BJ (cell line): ENCODE results near the gene CRYGA. TPM values are rescaled to one million over a fixed set of nuclear protein-coding genes. Genes with fewer than 3 reads are reported as not detected.

Experiments used
- CTCF ChIA-PET: fragments of 350-600 bp; formaldehyde crosslinking; extraction: SDS; loops from one replicate; lab custom pipeline; 2021; ENCODE audit warnings: antibody characterized with exemption, inconsistent platforms; lab: Yijun Ruan, JAX
- POLR2A ChIA-PET: fragments of 300-600 bp; sonication (Branson Sonifier 250); formaldehyde crosslinking; extraction: SDS; loops from one replicate; lab custom pipeline; 2021; ENCODE audit warnings: antibody characterized with exemption; lab: Charles Lee
- DNase-seq: peaks from one replicate; pipeline ENCODE4 v3.0.0-alpha.2; 2011; ENCODE audit warnings: low read depth
- H3K27me3 ChIP-seq: 2 replicates; pipeline ENCODE4 v1.6.0; 2011; ENCODE audit warnings: low read length; ENCODE audit not compliant: control insufficient read depth, insufficient read depth
- H3K36me3 ChIP-seq: 2 replicates; pipeline ENCODE4 v1.5.1; 2011; ENCODE audit warnings: low read length; ENCODE audit not compliant: control insufficient read depth, insufficient read depth
- H3K4me3 ChIP-seq: 2 replicates; pipeline ENCODE4 v1.5.1; 2011; ENCODE audit warnings: low read depth, mild to moderate bottlenecking, control low read depth, low read length
- CTCF ChIP-seq: IDR thresholded peaks from 2 replicates; pipeline ENCODE4 v1.5.1; 2011; ENCODE audit warnings: low read depth, mild to moderate bottlenecking, control low read depth, inconsistent platforms, low read length, moderate library complexity; ENCODE audit not compliant: insufficient read depth
- polyA plus RNA-seq: library from polyadenylated mRNA; depleted of rRNA; stranded (reverse); fragments of >200 nt; gene quantifications from 2 replicates; pipeline ENCODE4 v1.2.3, GENCODE V29; 2011

CRYGA gene
- polyA plus RNA-seq, 1 experiment, result not detected

DNA sequence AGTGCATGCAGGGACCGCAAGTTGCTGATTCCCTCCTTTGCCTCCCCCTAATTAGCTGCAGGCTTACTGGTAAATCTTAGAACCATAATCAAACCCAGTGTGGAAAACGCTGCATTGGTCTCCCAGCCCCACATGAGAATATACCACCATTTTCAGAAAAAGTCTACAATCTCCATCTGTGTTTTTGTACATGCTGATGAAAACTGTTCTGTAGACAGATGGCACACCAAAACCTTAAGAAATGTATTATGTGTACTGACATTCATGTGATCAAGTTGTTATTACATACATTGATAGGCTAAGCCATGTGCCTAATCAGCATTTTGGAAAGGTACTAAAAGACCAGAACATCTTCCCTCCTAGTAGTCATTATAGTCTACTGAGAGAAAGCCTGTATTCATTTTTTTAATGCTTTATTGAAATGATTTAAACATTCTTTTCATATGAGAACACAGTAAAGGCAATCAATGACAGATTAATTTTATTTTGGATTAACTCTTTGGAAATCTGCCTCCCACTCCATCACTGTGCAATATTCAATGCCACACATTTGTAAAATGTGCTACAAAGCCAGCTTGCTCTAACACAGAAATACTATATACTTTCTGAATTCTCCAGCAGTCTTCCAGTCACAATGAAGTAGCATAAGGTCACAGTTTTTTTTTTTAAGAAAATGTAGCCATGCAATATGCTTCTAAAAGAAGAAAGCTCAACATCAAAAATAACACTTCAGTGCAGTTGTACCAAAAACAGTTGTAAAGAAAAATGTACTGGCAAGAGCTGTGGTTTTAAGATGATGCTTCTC is 1.8 kb upstream of the CRYGA start:
- ChIA-PET CTCF (interaction anchor here (1.9 kb wide), 1 partner anchor 10 kb away, joined by 7 read pairs; no protein-coding TSS in a partner anchor), POLR2A (no interaction called here)
- no peak overlapping the region for H3K4me3 ChIP-seq
- TF ChIP-seq CTCF, result no peak
- no peaks in the 10 kb centered on the region for H3K27me3 ChIP-seq
- DNase-seq, result no peak
- H3K36me3 ChIP-seq, result no peaks in the 10 kb centered on the region

- no peaks in the 10 kb centered on the region for H3K36me3 ChIP-seq
- no peak for DNase-seq
- no peak for TF ChIP-seq CTCF
- H3K4me3 ChIP-seq, result no peak overlapping the region
- no peaks in the 10 kb centered on the region for H3K27me3 ChIP-seq
- ChIA-PET POLR2A (no interaction called here), CTCF (interaction anchor here (1.2 kb wide), 1 partner anchor 10 kb away, joined by 5 read pairs; no protein-coding TSS in a partner anchor)
Observed at GRCh38 chr2:208156439-208156838, 7.0 kb downstream of the CRYGA start.

- TF ChIP-seq CTCF, result no peak
- Histone ChIP-seq H3K27me3 (no peaks in the 10 kb centered on the region), H3K4me3 (no peak overlapping the region), H3K36me3 (no peaks in the 10 kb centered on the region)
- CTCF ChIA-PET, result no interaction called here
- DNase-seq, result no peak
- POLR2A ChIA-PET, result no interaction called here
Observed at GRCh38 chr2:208153156-208153555, 10.2 kb downstream of the CRYGA start.

DNA sequence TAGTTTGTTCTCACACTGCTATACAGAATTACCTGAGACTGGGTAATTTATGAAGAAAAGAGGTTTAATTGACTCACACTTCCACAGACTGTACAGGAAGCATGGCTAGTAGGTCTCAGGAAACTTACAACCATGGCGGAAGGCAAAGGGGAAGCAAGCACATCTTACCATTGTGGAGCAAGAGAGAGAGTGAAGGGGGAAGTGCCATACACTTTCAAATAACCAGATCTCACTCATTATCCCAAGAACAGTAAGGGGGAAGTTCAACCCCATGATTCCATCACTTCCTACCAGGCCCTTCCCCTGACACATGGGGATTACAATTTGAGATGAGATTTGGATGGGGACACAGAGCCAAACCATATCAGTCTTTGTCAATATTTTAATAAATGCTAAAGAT is 12.4 kb downstream of the CRYGA start:
- no peak for TF ChIP-seq CTCF
- ChIA-PET POLR2A (no interaction called here), CTCF (no interaction called here)
- no peaks in the 10 kb centered on the region for H3K27me3 ChIP-seq
- no peak for DNase-seq
- H3K4me3 ChIP-seq, result no peak overlapping the region
- H3K36me3 ChIP-seq, result no peaks in the 10 kb centered on the region

- TF ChIP-seq CTCF, result no peak
- CTCF ChIA-PET, result no interaction called here
Observed at GRCh38 chr2:208150094-208150493, 13.3 kb downstream of the CRYGA start.

More at GRCh38 chr2:208150094-208150493, 13.3 kb downstream of the CRYGA start:
- no peak for DNase-seq
- POLR2A ChIA-PET, result no interaction called here
- no peaks in the 10 kb centered on the region for H3K27me3 ChIP-seq
- H3K36me3 ChIP-seq, result no peaks in the 10 kb centered on the region
- no peak overlapping the region for H3K4me3 ChIP-seq
